Measurements from ENCODE around the gene LRRC27.
"Not testable (repeated sequence)": the region's sequence is repeated elsewhere in the genome, so short reads cannot be mapped to it uniquely, and the experiment has no call there.

The LRRC27 gene

GRCh38 chr10:132333386-132333785 lies 1.4 kb downstream of the LRRC27 start:
- Mint-ChIP-seq H3K4me3 (peak overlapping the region; percentile 59), H3K9me3 (no peaks in the 10 kb centered on the region), H3K36me3 (ENCODE audit: low read depth) (peaks cover 23% of the 10 kb centered on the region), H3K27me3 (ENCODE audit: low read depth) (peaks cover 2% of the 10 kb centered on the region), H3K27ac (peak overlapping the region; percentile 59), H3K4me1 (ENCODE audit: low read depth) (peaks cover 41% of the 10 kb centered on the region)
- DNase-seq (ENCODE audit: low spot score) = no peak

GRCh38 chr10:132334631-132335188 lies 2.7 kb downstream of the LRRC27 start:
- no peaks in the 10 kb centered on the region for H3K9me3 Mint-ChIP-seq
- peaks cover 30% of the 10 kb centered on the region for H3K4me1 Mint-ChIP-seq (ENCODE audit: low read depth)
- peaks cover 2% of the 10 kb centered on the region for H3K27me3 Mint-ChIP-seq (ENCODE audit: low read depth)
- no peak overlapping the region for H3K4me3 Mint-ChIP-seq
- H3K27ac Mint-ChIP-seq = no peak overlapping the region
- peaks cover 14% of the 10 kb centered on the region for H3K36me3 Mint-ChIP-seq (ENCODE audit: low read depth)
- no peak for DNase-seq (ENCODE audit: low spot score)

GRCh38 chr10:132335189-132336063 lies 3.4 kb downstream of the LRRC27 start:
- DNase-seq (ENCODE audit: low spot score) = no peak
- Mint-ChIP-seq H3K4me1 (ENCODE audit: low read depth) (peaks cover 23% of the 10 kb centered on the region), H3K4me3 (no peak overlapping the region), H3K27ac (no peak overlapping the region), H3K9me3 (no peaks in the 10 kb centered on the region), H3K36me3 (ENCODE audit: low read depth) (peaks cover 7% of the 10 kb centered on the region), H3K27me3 (ENCODE audit: low read depth) (peaks cover 2% of the 10 kb centered on the region)

GRCh38 chr10:132336064-132336746 lies 4.2 kb downstream of the LRRC27 start:
- Mint-ChIP-seq H3K4me1 (ENCODE audit: low read depth) (peaks cover 21% of the 10 kb centered on the region), H3K27ac (no peak overlapping the region), H3K36me3 (ENCODE audit: low read depth) (peaks cover 6% of the 10 kb centered on the region), H3K4me3 (no peak overlapping the region), H3K27me3 (ENCODE audit: low read depth) (peaks cover 2% of the 10 kb centered on the region), H3K9me3 (no peaks in the 10 kb centered on the region)
- DNase-seq (ENCODE audit: low spot score) = no peak

- peaks cover under 1% of the 10 kb centered on the region for H3K27me3 Mint-ChIP-seq (ENCODE audit: low read depth)
- peak overlapping the region; percentile 84 for H3K4me3 Mint-ChIP-seq
- H3K27ac Mint-ChIP-seq = peak overlapping the region; percentile 72
- H3K9me3 Mint-ChIP-seq = no peaks in the 10 kb centered on the region
- peaks cover 3% of the 10 kb centered on the region for H3K36me3 Mint-ChIP-seq (ENCODE audit: low read depth)
- no peak for DNase-seq (ENCODE audit: low spot score)
- H3K4me1 Mint-ChIP-seq (ENCODE audit: low read depth) = peaks cover 21% of the 10 kb centered on the region
Measured at GRCh38 chr10:132336919-132337407, 5.0 kb downstream of the LRRC27 start.

- not testable (repeated sequence) for H3K27me3 Mint-ChIP-seq (ENCODE audit: low read depth); H3K9me3 Mint-ChIP-seq; DNase-seq (ENCODE audit: low spot score); H3K27ac Mint-ChIP-seq; H3K36me3 Mint-ChIP-seq (ENCODE audit: low read depth)
- Mint-ChIP-seq H3K4me1 (ENCODE audit: low read depth) (peaks cover 17% of the 10 kb centered on the region), H3K4me3 (peak overlapping the region; percentile 84)
Measured at GRCh38 chr10:132337854-132338253, 5.9 kb downstream of the LRRC27 start.

GRCh38 chr10:132338876-132339275 lies 6.9 kb downstream of the LRRC27 start:
- no peak overlapping the region for H3K27ac Mint-ChIP-seq
- no peaks in the 10 kb centered on the region for H3K9me3 Mint-ChIP-seq
- no peak overlapping the region for H3K4me3 Mint-ChIP-seq
- H3K36me3 Mint-ChIP-seq (ENCODE audit: low read depth) = peaks cover 2% of the 10 kb centered on the region
- no peaks in the 10 kb centered on the region for H3K27me3 Mint-ChIP-seq (ENCODE audit: low read depth)
- no peak for DNase-seq (ENCODE audit: low spot score)
- peaks cover 11% of the 10 kb centered on the region for H3K4me1 Mint-ChIP-seq (ENCODE audit: low read depth)

GRCh38 chr10:132339276-132339675 lies 7.3 kb downstream of the LRRC27 start:
- Mint-ChIP-seq H3K27me3 (ENCODE audit: low read depth) (no peaks in the 10 kb centered on the region), H3K36me3 (ENCODE audit: low read depth) (no peaks in the 10 kb centered on the region), H3K4me1 (ENCODE audit: low read depth) (peaks cover 10% of the 10 kb centered on the region), H3K9me3 (no peaks in the 10 kb centered on the region), H3K4me3 (no peak overlapping the region), H3K27ac (no peak overlapping the region)
- DNase-seq (ENCODE audit: low spot score) = no peak

GRCh38 chr10:132341017-132341416 lies 9.0 kb downstream of the LRRC27 start:
- Mint-ChIP-seq H3K27me3 (ENCODE audit: low read depth) (no peaks in the 10 kb centered on the region), H3K9me3 (no peaks in the 10 kb centered on the region)

GRCh38 chr10:132341781-132342180 lies 9.8 kb downstream of the LRRC27 start:
- no peaks in the 10 kb centered on the region for H3K36me3 Mint-ChIP-seq (ENCODE audit: low read depth)
- H3K9me3 Mint-ChIP-seq = no peaks in the 10 kb centered on the region
- H3K27me3 Mint-ChIP-seq (ENCODE audit: low read depth) = no peaks in the 10 kb centered on the region
- H3K4me1 Mint-ChIP-seq (ENCODE audit: low read depth) = peaks cover 7% of the 10 kb centered on the region
- H3K4me3 Mint-ChIP-seq = no peak overlapping the region
- no peak for DNase-seq (ENCODE audit: low spot score)
- no peak overlapping the region for H3K27ac Mint-ChIP-seq

More at GRCh38 chr10:132341017-132341416, 9.0 kb downstream of the LRRC27 start:
- Mint-ChIP-seq H3K27ac (no peak overlapping the region), H3K4me3 (no peak overlapping the region), H3K36me3 (ENCODE audit: low read depth) (no peaks in the 10 kb centered on the region), H3K4me1 (ENCODE audit: low read depth) (peaks cover 8% of the 10 kb centered on the region)
- DNase-seq (ENCODE audit: low spot score) = no peak

- no peaks in the 10 kb centered on the region for H3K9me3 Mint-ChIP-seq
- H3K4me1 Mint-ChIP-seq (ENCODE audit: low read depth) = peaks cover 1% of the 10 kb centered on the region
- H3K4me3 Mint-ChIP-seq = no peak overlapping the region
- no peaks in the 10 kb centered on the region for H3K27me3 Mint-ChIP-seq (ENCODE audit: low read depth)
- H3K27ac Mint-ChIP-seq = no peak overlapping the region
- H3K36me3 Mint-ChIP-seq (ENCODE audit: low read depth) = no peaks in the 10 kb centered on the region
- DNase-seq (ENCODE audit: low spot score) = no peak
Measured at GRCh38 chr10:132342553-132342952, 10.6 kb downstream of the LRRC27 start.

- no peaks in the 10 kb centered on the region for H3K27me3 Mint-ChIP-seq (ENCODE audit: low read depth)
- H3K9me3 Mint-ChIP-seq = no peaks in the 10 kb centered on the region
- no peak overlapping the region for H3K27ac Mint-ChIP-seq
- H3K4me1 Mint-ChIP-seq (ENCODE audit: low read depth) = no peaks in the 10 kb centered on the region
- no peak for DNase-seq (ENCODE audit: low spot score)
- H3K4me3 Mint-ChIP-seq = no peak overlapping the region
- H3K36me3 Mint-ChIP-seq (ENCODE audit: low read depth) = no peaks in the 10 kb centered on the region
Measured at GRCh38 chr10:132344386-132344785, 12.4 kb downstream of the LRRC27 start.

- DNase-seq (ENCODE audit: low spot score) = no peak
- Mint-ChIP-seq H3K27ac (no peak overlapping the region), H3K4me1 (ENCODE audit: low read depth) (no peaks in the 10 kb centered on the region), H3K27me3 (ENCODE audit: low read depth) (no peaks in the 10 kb centered on the region), H3K36me3 (ENCODE audit: low read depth) (no peaks in the 10 kb centered on the region), H3K9me3 (no peaks in the 10 kb centered on the region), H3K4me3 (no peak overlapping the region)
Measured at GRCh38 chr10:132345345-132345744, 13.4 kb downstream of the LRRC27 start.

- no peak overlapping the region for H3K4me3 Mint-ChIP-seq
- no peaks in the 10 kb centered on the region for H3K27me3 Mint-ChIP-seq (ENCODE audit: low read depth)
- H3K27ac Mint-ChIP-seq = no peak overlapping the region
- no peaks in the 10 kb centered on the region for H3K36me3 Mint-ChIP-seq (ENCODE audit: low read depth)
- H3K4me1 Mint-ChIP-seq (ENCODE audit: low read depth) = no peaks in the 10 kb centered on the region
- no peaks in the 10 kb centered on the region for H3K9me3 Mint-ChIP-seq
- no peak for DNase-seq (ENCODE audit: low spot score)
Measured at GRCh38 chr10:132346806-132347205, 14.8 kb downstream of the LRRC27 start.
